GM18502 (cell line): ENCODE results near the gene TEX14.
A peak's percentile ranks its signal among the peaks of the same experiment; 100 is the strongest.

Experiments used
- ATAC-seq: cut with Tn5 transposase; IDR thresholded peaks from one replicate; pipeline ENCODE4 v1.9.1; 2021; ENCODE audit warnings: mild to moderate bottlenecking; ENCODE audit not compliant: unreplicated experiment, poor library complexity

Gene TEX14

GRCh38 chr17:58530655-58531054, 161.2 kb downstream of the TEX14 start:
- no peak for ATAC-seq

- ATAC-seq = no peak
Observed at GRCh38 chr17:58529275-58529674, 162.6 kb downstream of the TEX14 start.

- no peak for ATAC-seq
Observed at GRCh38 chr17:58528443-58528842, 163.4 kb downstream of the TEX14 start.

DNA sequence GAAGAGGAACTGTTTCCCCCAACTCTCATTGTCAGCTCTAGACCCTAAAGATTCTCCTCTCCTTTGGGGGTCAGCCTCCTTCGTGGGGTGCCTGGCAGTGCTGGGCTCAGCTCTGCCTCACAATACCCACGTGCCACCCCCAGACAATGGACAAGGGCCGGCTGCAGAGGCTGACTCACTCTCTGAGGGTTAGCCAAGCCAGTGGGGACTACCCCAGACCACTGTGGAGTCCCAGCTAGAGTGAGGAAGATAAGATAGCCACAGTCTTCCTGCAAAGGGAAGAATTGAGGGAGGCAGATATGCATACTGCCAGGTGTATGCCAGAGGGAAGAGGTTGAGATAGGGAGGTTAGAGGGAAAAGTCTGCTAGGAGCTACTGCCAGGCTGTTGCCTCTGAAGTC, 163.9 kb downstream of the TEX14 start:
- no peak for ATAC-seq

DNA sequence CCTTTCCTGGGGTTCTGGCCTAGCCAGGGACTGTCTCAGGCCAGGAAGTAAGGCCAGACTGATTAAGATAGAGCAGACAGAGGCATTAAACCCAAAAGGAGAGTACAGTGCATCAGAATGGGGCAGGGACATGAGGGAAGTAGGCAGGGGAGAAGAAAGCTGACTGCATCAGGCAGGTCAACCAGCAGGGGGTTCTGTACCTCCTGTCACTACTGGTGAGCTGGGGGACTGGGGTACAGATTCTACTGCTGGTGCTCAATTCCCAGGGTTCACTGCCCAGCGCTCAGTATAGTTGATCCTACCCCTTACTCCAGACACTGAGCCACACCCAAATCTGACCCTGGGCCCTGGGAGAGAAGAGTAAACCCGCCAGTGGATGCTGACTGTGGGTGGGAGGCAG, 164.5 kb downstream of the TEX14 start:
- ATAC-seq = no peak

- no peak for ATAC-seq
Observed at GRCh38 chr17:58525239-58525638, 166.6 kb downstream of the TEX14 start.

DNA sequence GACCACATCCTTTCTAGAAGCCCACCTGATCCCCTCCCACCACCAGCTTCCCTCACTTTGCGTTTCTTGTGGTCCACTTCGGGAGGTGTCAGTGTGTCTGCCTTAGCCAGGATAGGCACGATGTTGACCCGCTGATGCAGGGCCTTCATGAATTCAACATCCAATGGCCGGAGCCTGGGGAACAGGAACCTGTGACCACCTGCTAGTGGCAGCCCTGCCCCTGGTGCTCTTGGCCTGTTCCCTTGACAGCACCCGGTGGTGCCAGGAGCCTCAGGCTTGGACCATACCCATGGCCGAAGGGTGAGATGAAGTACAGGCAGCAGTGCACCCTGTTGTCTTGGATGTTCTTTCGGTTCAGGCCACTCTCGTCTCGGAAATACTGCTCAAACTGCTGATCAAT, 170.2 kb downstream of the TEX14 start:
- ATAC-seq = no peak

DNA sequence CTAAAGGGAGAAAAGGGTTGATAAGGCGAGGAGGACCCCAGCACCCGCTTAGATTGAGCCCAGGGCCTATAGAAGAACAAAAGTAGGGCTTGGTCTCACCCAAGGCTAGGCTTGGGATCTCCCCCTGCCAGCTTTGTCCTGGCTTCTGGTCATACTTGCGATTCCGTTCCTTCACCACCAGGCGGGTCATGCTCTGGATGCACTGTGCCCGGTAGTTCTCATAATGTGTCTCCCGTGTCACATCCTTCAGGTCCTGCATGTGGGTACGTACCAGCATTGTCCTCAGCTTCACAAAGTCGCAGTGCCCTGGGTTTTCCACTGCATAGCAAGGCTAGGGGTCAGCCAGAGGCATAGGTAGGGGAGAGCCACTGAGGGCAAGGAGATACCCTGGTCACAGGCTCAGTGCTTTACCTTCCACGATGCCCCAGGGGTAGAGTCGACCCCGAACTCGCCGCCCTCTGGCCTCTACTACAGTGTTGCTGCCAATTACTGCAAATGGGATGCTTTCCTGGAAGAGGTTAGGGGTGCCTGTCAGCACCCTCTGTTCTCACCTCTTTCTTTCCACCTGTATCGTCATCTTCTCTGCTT, 170.9 kb downstream of the TEX14 start:
- ATAC-seq = no peak

DNA sequence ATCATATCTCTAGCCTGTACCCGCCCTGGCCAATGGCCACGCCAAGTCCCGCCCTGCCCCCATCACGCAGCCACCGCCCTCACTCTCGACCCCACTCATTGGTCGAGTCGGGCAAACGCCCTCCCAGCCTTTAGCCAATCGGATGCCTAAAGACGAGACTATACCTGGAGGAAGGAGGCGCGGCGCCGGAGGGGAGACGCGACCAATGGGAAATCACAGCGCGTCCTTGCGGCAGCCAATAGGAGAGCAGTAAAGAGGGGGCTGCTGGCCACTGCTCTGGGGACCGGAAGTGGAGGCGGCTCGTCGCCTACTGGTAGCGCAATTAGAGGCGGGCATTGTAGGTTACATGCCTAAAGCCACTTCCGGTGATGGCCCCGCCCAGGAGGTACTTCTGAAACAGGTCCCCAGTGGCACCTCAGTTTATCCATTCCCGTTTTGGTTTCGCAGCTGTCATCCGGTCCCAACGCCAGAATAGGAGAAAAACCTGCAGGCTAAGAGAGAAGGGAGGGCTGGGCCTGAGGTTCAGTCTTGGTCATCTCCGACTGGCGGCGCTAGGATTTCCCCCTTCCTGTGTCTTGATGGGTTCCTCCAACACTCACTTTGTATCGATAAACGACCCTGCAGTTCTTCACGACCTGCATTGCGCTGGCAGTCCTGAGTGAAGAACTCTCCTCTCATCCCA, 173.8 kb downstream of the TEX14 start:
- peak; percentile 83 for ATAC-seq

DNA sequence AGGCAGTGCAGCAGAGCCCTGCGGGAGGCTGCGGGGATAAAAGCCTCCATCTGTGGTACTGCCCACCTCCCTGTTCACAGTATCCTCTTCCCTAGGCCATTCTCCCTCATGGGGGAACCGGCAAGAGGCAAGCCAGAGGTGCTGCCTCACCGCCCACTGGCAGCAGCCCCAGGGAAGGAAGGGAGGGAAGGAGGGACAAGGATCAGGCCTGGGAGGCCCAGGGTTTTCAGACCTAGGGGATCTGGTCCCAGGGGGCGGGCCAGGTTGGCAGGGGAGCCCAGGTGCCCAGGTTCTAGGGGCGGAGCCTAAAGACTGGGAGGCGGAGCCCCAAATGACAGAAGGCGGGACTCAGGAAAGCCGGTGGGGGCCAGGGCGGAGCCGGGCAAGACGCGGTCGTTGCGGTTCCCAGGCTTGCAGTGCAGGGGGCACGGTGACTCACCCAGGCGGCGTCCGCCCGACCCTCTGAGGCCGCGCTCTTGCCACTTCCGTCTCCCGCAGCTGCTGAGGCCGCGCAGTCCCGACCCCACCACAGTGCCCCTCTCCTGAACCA, 174.4 kb downstream of the TEX14 start:
- ATAC-seq = no peak

- no peak for ATAC-seq
Observed at GRCh38 chr17:58516644-58517377, 175.0 kb downstream of the TEX14 start.

DNA sequence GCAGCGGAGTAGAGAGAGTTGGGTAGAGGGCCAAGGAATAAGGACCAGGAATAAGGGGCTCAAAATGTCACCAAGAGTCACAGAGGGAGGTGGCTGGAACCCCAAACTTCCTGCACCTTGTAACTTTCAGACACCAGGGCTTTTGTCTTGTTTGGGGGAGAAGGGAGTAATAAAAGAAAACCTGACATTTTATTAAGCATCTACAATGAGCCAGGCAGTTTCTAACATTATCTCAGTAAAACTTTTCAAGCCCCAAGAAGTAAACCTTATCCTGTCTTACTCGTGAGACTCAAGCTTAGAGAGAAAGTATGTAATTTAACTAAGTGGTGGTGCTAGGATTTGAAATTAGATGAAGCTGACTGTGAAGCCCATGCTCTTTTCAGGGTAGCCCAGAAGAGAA, 176.6 kb downstream of the TEX14 start:
- no peak for ATAC-seq

- ATAC-seq = no peak
Observed at GRCh38 chr17:58514770-58515157, 177.1 kb downstream of the TEX14 start.

DNA sequence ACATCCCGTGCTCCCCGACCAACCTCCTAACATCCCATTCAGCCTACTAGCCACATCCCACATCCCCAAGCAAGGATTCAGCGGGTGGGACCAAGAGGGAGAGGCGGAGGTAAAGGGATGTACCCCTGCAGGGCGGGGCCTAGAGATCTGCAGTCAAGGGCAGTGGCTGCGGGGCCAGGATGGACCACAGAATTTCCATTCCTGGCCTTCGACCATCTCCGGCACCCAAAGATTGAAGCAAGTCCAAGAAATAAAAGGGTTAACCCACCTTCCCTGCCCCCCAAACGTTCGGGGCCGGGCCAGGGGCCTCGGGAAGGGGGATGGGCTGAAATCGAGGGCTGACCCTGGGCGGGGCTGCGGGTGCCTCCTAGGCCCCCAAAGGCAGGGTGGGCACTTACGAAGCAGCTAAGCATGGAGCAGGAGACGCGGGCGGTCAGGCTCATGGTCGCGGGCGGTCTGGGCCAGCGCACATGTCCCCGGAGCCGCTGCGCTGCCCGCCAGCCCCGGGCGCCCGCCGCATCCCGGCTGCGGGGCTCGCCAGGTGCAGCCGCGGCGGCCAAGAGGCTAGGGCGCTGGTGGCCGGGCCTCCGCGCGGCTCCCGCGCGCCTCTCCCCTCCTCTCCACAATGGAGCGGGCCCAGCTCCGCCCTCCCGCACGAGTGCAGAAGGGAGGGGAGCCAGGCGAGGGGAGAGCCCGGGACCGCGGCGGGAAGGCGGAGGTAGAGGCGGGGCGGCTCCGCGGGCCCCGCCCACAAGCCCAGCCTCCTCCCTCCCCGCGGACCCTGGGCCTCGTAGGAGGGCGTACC, 177.7 kb downstream of the TEX14 start, which contains the start of gene MTMR4:
TSS of gene MTMR4 (minus strand) at position 674 of the 805 bp plus-strand sequence. CDS start at position 443, 231 bp downstream.
- ATAC-seq = peak; percentile 29

DNA sequence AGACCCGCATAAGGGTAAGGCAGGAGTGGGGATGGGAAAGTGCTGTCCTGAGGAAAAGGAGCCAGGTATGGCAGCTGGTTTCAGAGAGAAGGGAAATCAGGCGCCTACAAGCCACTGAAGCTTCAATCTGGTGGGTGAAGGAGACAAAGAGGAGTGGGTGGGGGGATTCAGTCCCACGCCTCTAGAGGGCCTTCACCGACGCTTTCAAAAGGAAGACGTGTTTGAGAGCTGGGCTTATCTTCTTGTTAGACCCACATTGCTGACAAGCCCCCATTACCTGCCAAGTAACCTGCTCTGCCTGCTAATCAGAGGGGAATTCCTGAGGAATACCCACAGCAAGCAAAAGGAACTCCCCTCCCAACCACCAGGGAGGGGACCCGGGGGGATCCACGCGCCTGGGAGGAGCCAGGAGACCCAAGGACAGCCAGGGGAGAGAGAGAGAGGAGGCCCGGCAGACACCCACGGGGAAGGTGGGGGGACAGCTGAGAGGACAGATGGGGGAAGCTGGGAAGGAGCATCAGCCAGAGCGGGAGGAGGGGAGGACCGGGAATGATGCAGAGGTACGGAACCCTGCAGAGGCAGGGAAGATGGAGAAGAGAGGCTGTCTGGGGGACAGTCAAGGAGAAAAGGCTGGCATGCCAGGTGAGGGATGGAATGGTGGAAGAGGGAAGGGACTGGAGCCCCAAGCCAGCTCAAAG, 178.4 kb downstream of the TEX14 start:
- no peak for ATAC-seq

GRCh38 chr17:58510075-58510474, 181.8 kb downstream of the TEX14 start:
- ATAC-seq = no peak

DNA sequence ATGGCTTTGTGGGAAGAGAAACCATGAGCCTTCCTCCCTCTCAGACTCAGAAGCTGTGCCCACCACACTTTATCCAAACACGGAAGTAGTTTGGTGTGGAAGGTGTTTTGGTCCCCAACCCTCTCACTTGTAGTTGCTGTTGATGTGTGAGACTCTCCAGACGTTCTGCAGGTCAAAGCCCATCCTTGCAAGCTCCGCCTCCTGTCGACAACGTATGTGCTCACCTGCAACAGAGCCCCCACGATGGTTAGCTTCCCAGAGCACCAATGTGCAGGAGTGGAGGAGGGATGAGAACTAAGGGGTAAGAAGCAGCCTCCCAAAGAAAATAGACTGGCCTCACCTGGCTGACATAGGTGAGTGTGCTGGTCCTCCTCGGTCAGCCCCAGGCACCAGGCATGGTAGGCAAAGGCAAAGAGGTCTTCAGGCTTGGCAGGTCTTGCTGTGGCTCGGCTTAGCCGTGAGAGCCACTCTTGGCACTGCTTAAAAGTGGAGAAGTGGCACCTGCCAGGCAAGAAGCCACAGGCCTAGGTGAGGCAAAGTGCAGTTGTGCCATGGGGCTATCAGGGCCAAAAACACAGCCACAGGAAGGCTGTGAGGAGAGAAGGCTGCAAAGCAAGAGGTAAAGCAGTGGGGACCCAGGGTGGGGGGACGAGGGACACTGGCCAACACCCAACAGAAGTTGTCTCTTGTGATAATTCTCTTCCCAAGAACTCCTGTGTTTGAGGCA, 183.3 kb downstream of the TEX14 start:
- no peak for ATAC-seq

DNA sequence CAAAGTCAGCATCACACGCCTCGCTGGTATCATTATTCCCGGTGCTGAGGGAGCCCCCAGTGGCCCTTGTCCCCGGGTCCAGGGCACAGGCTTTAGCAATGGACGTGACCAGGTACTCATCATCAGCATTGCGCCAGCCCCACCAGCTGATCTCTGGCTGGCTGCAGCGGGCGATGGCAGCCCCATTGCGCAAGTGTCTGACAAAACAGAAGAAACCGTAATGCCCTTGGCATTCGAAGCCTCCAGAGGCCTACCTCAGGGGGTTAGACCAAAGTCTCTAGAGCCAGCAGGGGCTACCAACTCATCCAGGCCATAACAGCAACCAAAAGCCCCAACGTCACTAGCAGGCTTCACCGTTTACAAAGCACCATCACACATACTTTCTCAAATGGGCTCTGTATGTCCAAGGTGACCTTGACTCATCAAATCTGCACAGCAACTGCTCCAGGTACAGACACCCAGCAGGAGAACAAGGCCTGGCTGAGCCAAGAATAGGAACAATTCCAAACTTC, 184.7 kb downstream of the TEX14 start:
- ATAC-seq = no peak
